Measurements from ENCODE around the gene SEMG1.

The SEMG1 gene

DNA sequence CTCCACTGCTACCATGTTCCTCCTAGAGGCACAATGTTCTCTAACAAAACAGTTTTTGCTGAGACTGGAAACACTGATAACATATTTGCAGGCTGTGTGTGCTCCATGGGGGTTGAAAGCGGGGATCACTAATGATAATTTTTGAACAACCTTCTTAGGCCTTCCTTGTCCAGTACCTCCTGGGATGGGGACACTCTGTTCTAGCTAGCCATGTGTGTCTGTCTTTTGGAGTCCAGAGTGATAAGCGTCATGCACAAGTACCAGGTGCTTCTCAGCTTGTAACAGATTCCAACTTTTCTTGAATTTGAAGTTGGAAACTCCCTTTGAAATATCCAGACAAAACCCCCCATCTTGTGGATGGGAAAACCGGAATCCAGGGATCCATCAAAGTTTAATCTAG, 17.0 kb upstream of the SEMG1 start:
- TF ChIP-seq CTCF (IDR thresholded peaks at IDR 0.05; ENCODE audit: control insufficient read depth, insufficient read depth, low read depth, low read length, missing control alignments): no peak
- H3K4me3 ChIP-seq (ENCODE audit: control insufficient read depth, low read depth, low read length): no peak overlapping the region
- no peak for DNase-seq (ENCODE audit: low read depth)

GRCh38 chr20:45191926-45192325, 14.9 kb upstream of the SEMG1 start:
- no peak overlapping the region for H3K4me3 ChIP-seq (ENCODE audit: control insufficient read depth, low read depth, low read length)
- no peak for DNase-seq (ENCODE audit: low read depth)
- TF ChIP-seq CTCF (IDR thresholded peaks at IDR 0.05; ENCODE audit: control insufficient read depth, insufficient read depth, low read depth, low read length, missing control alignments): no peak

GRCh38 chr20:45193331-45193730, 13.5 kb upstream of the SEMG1 start:
- no peak for DNase-seq (ENCODE audit: low read depth)
- TF ChIP-seq CTCF (IDR thresholded peaks at IDR 0.05; ENCODE audit: control insufficient read depth, insufficient read depth, low read depth, low read length, missing control alignments): no peak

GRCh38 chr20:45209924-45210323, 3.1 kb downstream of the SEMG1 start:
- H3K4me3 ChIP-seq (ENCODE audit: control insufficient read depth, low read depth, low read length): no peak overlapping the region
- no peak for DNase-seq (ENCODE audit: low read depth)
- TF ChIP-seq CTCF (IDR thresholded peaks at IDR 0.05; ENCODE audit: control insufficient read depth, insufficient read depth, low read depth, low read length, missing control alignments): no peak

More at GRCh38 chr20:45193331-45193730, 13.5 kb upstream of the SEMG1 start:
- no peak overlapping the region for H3K4me3 ChIP-seq (ENCODE audit: control insufficient read depth, low read depth, low read length)

DNA sequence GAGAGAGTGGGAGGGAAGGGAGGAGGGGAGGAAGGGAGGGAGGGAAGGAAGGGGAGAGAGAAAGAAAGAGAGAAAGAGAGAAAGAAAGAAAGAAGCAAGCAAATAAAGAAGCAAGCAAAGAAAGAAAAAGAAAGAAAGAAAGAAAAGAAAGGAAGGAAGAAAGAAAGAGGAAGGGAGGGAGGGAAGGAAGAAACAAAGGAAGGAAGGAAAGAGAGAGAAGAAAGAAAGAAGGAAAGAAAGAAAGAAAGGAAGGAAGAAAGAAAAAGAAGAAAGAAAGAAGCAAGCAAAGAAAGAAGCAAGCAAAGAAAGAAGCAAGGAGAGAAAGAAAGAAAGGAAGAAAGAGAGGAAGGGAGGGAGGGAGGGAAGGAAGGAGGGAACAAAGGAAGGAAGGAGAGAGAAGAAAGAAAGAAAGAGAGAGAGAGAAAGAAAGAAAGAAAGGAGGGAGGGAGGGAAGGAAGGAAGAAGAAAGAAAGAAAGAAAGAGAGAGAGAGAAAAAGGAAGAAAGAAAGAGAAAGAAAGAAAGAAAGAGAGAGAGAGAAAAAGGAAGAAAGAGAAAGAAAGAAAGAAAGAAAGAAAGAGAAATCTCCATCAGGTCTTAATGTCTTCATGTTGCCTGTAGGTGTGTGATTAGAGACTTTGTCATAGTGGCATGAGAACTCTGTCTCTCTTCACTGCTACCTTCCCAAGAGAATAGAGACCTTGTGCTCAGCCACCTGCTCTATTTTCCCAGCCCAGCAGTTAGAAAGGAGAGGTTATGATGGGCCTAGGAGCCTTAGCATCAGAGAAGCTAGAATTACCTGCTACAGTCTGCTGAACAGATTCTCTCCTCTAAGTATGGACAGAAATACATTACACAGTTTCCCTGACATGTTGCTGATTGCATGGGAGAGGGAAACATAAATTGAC, 5.0 kb downstream of the SEMG1 start:
- no peak for TF ChIP-seq CTCF (IDR thresholded peaks at IDR 0.05; ENCODE audit: control insufficient read depth, insufficient read depth, low read depth, low read length, missing control alignments)
- H3K4me3 ChIP-seq (ENCODE audit: control insufficient read depth, low read depth, low read length): no peak overlapping the region
- DNase-seq (ENCODE audit: low read depth): no peak

DNA sequence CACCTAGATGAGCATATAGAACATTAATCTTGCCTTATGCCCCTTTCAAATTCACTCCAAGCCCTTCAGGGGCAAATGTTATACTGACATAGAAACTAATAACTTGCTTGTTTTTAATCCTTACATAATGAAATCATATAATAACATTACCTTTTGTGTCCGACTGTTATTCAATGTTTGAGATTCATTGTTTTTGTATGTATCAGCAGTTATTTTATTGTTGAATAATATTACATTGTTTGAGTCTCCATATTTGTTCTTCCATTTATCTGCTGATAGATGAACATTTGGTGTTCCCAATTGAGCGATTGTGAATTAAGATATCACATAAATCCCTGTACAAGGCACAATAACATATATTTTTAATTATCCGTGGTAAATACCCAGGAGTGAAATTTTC, 6.0 kb downstream of the SEMG1 start:
- TF ChIP-seq CTCF (IDR thresholded peaks at IDR 0.05; ENCODE audit: control insufficient read depth, insufficient read depth, low read depth, low read length, missing control alignments): no peak
- H3K4me3 ChIP-seq (ENCODE audit: control insufficient read depth, low read depth, low read length): no peak overlapping the region
- no peak for DNase-seq (ENCODE audit: low read depth)

All from AG09309 (cell line).